HG03108 (cell line): ENCODE results near the gene SLAMF9.

Experiments used
- ATAC-seq: cut with Tn5 transposase; IDR thresholded peaks from one replicate; pipeline ENCODE4 v1.9.1; 2021; ENCODE audit warnings: moderate library complexity; ENCODE audit not compliant: unreplicated experiment

SLAMF9 gene

DNA sequence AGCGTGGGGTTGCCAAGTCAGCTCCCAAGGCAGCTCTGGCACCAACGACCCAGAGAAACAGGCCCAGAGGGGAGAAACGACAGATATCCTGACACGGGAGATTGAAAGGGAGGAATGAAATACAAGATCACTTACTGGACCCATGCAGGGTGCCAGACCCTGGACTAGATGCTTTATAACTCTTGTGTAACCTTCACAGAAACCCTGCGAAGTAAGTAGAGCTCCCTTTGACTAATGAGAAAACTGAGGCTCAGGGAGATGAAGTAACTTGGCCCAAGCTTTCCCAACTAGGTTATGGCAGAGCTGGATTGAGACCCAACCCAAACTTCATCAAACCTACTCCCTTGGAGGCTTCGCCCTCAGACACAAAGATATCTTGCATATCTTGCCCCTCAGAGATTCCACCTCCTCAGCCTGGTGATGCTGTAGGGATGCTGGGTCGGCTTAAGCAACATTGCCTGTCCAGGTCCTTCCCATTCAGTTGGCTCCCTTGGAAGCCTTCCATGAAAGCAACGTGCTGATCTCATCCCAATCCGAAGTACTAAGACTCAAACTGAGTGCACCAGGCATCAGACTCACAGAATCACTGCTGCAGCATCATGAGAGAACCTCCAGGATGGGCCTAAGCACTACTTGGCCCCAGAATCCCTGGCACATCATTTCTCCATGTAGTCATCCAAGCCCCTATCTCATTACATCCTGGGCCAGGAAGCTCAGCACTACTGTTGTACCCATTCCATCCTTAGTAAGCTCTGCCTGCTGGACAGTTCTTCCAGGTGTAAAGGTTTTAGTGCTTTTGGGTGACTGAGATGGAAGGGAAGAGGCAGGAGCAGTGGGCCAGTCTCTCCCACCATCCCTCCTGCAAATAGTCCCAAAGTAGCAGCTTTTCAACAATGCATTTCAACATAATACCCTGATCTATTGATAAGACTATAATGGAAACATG is 7.5 kb downstream of the SLAMF9 start:
- no peak for ATAC-seq

DNA sequence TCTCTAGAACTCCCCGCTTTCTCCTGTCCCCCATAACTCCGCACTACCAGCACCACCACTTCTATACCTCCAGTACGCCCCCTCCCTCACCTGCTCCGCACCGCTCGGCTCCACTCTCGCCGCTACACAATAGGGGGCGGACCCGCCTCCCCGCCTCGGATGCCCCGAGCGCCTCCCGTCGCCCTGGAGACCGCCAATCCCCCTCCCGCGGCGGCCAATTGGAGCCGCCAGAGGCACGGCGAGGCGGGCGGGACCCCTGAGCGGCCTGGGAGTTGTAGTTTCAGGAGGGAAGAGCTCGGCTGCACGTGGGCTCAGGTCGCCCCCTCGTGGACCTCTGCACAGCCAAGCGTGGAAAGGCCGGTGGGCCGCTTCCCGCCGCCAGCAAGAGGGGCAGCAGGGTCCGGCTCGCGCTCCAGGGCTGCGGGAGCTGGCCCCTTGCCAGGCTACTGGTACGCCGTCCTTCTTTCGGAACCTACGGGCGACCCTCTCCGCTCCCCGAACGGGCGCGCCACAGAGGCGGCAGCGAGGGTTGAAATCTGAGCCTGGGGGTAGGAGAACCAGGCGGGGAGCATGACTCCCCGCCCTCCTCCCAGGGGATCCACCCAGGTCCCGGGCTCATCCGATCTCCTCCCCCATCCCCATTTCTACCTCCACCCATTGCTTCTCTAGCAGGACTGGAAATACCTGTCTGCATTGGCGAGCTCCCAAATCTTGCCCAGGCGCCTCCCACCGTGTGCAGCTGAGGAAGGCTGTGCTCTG is 8.4 kb downstream of the SLAMF9 start, which contains the start of gene IGSF9:
Gene IGSF9 (minus strand): TSS at position 131 of the 759 bp plus-strand sequence. CDS start 2,159 bp downstream, outside the sequence.
- ATAC-seq = no peak

DNA sequence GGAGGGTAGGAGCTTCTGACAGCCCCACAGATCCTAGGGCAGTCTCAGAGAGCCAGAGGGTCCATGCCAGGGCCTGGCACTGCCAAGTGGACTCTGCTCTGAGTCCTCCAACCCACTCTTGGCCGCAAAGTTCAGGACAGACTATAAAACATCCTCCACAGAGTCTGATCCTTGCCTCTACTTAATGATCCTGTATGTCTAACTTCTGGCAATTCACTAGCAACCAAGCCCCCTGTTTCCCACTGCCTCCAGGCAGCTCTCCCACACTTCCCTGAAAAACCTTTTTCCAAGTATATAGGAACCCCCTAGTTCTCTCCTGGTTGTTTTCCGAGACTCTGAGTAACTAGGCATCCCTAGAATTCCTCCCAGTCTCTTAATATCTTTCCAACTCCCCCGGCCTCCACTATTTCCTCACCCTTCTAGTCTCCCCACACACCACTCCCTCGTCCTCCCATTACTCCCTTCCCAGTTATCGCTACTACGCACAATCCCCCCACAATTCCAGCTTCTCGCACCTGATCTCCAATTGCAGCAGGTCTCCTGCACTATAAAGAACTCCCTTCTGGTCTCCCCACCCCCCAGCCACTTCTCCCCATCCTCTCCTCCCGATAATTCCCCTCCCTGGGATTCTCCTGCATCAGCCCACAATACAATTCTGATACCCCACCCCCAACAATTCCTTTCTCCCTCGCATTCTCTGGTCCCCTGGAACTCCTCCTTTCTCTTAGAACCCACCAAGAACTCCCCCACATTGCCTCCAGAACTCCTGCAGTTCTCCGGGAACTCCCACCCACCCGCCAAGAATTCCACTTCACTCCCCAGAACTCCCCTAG is 9.2 kb downstream of the SLAMF9 start:
- ATAC-seq = no peak

DNA sequence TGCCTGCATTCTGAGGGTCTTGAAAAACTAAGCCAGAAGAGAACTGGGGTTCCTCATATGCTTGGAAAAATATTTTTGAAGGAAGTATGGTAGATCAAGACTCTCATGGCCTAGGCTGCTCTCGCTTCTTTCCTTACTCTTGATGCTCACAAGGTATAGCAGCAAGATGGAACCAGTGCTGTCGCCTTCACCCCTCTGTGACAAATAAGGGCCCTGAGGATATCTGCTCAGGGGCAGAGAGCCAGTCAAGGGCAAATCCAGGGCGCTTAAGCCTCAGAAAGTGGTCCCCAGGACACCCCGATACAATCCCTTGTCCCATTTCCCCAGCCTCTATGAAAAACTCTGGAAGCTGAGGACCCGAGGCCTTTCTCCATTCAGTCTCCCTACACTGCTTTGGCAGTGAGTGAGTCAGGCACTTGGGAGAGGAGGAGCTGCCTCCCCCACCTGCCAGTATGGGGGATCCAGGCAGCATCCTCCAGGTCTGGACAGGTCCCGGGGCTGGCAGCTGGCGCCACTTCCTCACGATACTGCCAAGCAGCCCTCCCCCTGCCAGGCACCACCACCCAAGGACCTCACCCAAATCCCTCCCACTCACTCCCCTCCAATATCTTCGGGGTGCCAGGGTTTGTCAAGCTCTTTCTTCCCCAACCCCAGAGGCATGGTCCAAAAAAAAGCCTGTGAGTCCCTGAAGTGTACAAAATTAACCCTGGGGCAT is 10.0 kb downstream of the SLAMF9 start:
- no peak for ATAC-seq

DNA sequence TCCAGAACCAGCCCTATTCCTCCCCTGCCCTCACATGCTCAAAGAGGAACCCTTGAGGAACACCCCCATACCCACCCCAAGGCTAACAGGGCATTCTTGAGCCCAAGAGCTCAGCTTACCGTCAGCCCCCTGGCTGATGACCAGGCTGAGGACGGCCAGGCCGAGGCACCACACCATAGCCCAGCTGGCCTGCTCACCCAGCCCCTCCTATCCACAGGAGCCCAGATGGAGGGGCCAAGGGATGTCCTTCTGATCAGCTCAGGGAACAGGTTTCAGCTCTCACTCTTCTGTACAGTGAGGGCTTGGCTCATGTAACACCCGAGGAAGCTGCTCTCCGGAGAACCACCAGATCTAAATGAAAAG is 10.8 kb downstream of the SLAMF9 start:
- ATAC-seq = no peak

DNA sequence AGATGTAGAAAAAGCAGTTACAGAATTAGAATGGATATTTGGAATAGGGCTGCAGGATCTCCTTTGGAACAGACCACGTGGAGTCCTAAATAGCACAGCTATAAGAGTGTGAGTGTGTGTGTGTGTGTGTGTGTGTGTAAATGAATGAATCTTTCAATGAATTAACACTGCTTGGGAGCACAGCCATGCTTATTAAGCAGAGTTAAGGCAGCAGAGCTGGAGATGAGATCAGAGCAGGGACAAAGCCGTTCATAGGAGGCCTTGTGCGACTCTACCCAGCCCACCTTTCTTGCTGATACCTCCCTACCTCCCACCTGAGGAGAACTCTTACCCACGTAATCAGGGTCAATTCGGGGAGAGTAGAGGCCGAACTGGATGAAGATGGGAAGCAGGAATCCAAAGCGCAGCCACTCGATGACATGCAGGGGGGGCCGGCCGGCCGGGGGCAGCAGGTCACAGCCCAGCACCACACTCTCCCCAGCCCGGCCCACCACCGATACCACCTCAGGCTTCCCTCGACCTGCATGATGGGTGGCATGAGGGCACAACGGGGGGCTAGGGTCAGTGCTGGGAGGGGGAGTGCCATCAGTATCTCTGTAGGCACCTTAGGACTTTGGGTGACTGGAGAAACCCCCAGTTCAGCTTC is 11.3 kb downstream of the SLAMF9 start:
- ATAC-seq = no peak

DNA sequence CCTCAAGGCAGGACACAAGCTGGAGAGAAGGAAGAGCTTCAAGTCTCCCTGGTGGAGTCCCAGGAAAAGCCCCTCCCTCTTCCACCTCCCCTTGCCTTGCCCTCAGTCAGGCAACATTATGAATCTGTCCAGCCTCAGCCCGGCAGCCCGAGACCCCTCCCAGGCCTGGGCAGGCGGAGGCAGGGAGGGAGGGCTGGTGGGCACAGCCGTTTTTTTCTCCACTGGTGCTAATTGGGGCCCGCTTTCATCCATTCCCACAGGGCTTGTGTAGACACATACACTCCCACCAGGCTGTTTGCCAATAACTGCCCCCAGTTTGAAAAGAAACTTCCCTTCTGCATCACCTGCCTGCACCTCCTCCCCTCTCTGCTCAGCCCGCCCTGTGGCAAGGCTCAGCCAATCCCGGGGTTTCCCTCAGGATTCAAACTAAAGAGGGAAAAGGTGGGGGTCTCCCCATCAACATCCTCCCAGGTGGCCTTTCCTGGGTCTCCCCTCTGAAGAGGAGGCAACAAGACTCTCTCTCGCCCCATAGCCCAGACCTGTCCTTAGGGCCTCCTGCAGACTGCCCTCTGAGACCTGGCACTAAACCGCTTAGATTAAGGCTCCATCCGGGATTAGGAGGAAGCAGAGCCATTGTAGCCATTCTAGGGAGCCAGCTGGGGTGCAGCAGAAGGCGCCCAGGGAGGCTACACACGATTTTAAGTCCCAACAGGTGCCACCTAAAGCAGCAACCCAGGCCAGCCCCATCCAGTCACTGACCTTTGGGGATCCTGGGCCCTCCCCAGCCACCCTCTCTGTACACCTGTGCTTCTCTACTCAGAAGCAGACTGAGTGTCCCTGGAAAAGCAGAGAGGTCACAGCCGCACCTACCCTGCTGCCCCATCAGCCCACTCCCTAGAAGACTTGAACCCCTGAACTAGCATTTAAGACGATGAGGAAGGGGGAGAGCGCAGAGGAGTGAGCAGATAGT is 12.2 kb downstream of the SLAMF9 start:
- ATAC-seq = no peak

DNA sequence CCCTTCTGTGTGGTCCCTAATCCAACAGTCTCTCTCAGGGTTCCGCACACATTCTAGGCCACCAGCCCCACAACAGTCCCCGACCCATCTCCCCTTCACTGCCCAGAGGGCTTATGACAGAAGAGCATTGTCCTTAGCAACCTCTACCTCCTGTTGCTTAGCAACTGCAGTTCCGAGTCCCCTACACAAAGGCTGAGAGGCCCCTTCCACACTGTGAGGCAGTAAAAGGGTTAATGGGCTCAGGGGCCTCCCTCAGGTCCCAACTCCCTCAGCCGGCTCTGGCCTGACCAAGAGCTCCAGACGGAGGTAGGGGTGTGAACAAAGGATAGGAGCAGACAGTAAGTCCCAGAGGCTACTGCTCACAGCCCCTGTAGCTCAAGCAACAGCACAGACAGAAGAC is 12.9 kb downstream of the SLAMF9 start:
- no peak for ATAC-seq

DNA sequence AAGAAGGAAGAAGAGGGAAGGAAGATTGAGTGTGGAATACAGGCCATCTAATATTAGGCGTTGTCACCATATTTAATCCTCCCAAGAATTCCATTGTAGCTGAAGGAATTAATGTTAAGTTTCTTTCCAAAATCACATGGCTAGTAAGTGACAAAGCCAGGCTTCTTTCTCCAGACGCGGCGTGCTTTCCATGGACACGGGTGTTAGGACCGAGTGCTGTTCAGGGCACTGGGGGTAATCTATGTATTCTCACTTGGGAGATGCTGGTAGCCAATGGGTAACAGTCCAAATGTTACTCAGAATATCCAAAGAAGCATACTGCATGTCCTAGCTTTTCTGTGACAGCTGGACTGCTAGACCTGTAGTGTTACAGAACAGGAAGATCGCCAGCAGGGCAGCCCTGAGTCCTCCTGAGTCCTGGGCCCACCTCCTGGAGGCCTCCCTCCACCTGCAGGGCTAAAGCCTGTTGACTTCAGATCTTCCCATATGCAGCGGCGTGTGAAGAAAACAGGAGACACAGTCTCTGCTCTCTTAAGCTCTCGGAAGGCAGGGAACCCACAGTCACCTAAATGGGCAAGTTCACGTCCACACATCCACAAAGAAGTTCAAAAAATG is 13.9 kb downstream of the SLAMF9 start:
- no peak for ATAC-seq

DNA sequence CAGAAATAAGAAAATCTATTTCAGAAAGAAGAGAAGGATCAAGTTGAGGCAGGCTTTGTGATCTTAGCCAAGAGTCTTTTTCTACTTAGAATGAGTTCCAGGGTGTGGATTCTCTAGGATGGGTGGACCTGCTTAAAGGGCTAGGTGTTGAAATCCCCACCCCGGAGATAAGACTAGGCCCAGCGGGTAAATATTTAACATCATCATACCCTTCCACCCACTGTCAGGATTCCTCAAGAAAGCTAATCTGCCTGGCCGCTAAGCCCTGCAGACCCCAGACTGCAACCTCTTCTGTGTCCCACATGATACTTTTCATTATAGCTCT is 14.4 kb downstream of the SLAMF9 start:
- no peak for ATAC-seq

DNA sequence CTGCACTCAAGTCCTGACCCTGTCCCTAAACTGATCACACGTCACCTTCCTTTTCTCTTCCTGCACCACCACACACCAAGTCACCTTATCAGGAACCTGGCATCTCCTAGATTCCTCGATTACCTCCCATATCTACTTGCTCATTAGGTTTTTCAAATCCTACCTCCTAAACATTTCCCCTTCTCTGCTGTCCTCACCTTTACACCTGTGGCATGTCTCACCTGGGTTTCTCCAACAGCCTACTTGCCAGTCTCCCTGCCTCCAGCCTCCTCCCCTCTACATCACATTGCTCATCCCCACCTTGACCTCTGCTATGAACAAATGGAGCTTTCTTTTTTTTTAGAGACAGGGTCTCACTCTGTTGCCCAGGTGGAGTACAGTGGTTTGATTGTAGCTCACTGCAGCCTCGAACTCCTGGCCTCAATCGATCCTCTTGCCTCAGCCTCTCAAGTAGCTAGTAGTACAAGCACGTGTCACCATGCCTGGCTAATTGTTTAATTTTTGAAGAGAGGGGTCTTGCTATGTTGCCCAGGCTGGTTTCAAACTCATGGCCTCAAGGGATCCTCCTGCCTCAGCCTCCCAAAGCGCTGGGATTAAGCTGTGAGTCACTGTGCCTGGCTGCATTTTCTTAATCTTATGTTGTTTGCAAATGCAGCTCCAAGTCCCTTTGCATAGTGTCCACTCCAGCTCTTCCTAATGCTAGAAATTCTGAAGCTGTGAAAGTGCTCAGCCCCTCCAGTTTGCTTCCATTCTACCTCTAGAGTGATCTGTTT is 14.9 kb downstream of the SLAMF9 start:
- ATAC-seq = no peak

DNA sequence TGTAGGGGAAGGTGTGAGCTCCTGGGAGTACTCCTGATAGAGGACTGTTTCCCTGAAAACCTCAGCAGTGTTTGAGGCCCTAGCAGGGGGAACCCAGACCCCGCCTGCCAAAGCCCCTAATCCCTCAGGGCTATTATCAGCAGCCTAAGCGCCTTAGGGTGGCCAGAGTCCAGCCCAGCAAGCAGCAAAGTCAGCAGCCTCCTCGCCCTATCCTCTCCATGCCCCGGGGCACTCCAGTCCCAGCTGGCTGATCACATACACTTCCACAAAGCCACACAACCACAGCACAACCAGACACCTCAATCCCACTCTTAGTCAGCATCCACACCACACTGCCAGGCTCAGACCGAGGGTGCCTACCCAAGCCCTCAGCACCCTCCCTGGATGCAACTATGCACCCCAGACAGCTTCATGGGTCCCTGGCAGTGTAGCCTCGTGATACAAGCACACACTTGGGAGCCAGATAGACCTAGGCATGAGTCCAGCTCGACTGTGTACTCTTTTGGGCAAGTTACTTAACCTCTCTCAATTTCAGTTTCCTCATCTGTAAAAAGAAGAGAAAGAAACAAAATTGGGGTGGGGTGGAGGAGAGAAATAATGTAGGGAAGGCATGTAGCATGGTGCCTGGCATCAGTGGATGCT is 15.7 kb downstream of the SLAMF9 start:
- no peak for ATAC-seq

DNA sequence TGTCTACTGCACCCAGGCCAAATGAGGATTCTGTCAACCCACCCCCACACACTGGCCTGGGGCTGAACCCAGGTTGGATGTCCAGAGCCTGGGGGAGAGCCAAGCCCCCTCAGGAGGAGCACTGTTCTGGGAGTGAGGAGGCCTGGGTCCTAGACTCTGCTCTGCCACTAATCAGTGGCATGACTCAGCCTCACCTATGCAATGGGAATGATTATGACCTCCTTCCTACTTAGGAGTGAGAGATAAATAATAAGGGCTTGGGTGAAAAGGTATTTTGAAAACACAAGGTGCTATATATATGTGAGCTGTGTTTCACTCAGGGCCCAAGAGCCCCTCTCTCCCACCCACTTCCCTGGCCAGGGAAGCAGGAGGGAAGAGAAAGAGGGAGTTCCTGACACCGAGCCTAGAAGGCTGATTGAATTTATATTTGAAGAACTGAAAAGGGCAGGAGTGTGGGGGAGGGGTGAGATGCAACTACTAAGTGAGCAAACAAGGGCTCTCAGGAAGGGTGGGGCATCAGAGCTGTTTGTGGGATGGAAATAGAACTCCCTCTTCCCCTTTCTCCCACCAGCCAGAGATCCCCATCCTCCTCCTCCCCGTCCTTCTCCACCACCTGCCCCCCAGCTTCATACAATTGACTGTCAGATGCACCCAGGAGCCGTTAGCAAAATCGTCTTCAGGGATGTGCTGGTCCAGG is 16.8 kb downstream of the SLAMF9 start:
- ATAC-seq = no peak

DNA sequence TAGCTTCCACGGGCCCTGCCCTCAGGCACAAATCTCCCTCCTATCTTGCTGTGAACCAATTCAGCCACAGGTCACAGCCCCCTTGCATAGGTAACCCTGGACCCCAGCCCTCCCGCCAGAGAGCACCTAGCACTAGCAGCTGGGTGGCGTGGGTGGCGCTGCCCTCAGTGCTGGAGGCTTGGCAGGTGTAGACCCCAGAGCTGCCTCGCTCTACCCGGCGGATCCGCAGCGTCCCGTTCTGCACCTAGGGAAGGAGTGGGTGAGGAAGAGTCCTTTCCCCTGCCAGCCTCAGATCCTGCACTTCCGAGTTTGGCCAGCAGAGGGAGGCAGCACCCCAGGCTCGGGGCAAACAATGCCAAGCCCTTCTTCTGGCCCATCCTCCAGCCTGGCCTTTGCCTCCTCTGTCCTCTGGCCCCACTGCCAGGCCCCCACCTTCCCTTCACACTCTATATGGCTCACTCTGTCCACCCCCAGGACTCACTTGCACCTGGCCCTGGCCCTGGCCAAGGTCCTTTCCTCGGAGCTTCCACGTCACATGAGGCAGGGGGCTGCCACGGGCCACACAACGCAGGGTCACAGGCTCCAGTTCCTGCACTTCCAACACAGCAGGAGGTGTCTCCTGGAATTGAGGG is 17.6 kb downstream of the SLAMF9 start:
- no peak for ATAC-seq

DNA sequence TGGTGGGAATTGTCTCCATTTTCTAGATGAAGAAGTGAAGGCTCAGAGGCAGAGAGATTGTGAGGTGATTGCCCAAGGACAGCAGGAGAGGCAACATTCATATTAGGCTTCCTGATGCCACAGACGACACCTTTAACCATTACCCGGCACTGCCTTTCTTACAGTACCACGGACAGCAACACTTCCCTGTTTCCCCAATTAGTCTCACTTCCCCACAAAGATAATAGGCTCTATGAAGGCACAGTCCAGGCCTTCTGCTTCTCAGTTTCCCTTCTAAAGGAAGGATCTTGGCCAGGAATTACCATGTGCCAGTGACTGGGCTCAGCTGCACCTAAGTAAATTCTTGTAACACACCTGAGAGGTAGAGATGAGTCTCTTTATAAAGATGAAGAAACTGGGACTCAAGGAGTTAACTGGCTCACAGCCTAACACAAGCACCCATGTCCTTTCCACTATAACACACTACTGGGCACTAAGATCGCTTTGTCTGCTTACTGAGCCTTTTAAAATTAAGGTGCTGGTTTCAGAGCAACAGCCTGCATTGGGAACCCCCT is 18.2 kb downstream of the SLAMF9 start:
- ATAC-seq = no peak

DNA sequence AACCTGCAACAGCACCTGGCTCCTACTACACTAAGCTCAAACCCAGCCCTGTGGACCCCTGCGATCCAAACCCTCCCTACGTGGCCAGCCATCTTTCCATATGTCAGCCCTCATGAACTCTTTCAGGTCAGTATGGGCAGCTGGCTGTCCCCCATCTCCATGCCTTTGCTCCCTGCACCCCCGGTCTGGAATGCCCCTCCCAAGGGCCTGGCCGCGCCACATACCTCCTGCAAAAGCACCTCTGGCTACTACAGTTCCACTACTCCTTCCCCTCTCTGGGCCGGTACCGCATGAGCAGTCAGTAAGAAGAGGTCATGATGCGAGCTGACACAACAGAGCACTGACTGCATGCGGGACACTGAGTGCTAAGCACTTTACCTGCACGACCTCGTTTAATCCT is 18.7 kb downstream of the SLAMF9 start:
- no peak for ATAC-seq
